Small intestine (tissue), 7 donors: Measurements from ENCODE around the gene NAT8L. TPM values are rescaled to one million over a fixed set of nuclear protein-coding genes. Genes with fewer than 3 reads are reported as not detected.

Experiments
- DNase-seq, 2 donors: peaks; one replicate each; pipeline versions ENCODE4 v3.0.0 to v3.0.0-alpha.2; 2013
- FAIRE-seq: peaks from 2 replicates; lab custom pipeline; 2012; peaks lifted over from hg19 to GRCh38; lab: Jason Lieb, UNC
- H3K27ac ChIP-seq, 3 donors: one replicate each; pipeline ENCODE4 v1.5.1; 2013; ENCODE audit warnings: low read length in 2 of 3, mild to moderate bottlenecking in 2 of 3, control low read depth in 1 of 3, inconsistent platforms in 1 of 3, low read depth in 1 of 3, moderate library complexity in 1 of 3
- H3K27me3 ChIP-seq, 3 donors: one replicate each; pipeline ENCODE4 v1.6.1; 2013; ENCODE audit warnings: low read length in 3 of 3, inconsistent platforms in 1 of 3; ENCODE audit not compliant: control insufficient read depth in 3 of 3, insufficient read depth in 3 of 3
- H3K36me3 ChIP-seq, 3 donors: one replicate each; pipeline ENCODE4 v1.6.1; 2013; ENCODE audit warnings: low read length in 3 of 3, inconsistent platforms in 1 of 3, low read depth in 1 of 3, mild to moderate bottlenecking in 1 of 3, moderate library complexity in 1 of 3; ENCODE audit not compliant: control insufficient read depth in 3 of 3, insufficient read depth in 2 of 3
- H3K4me1 ChIP-seq, 3 donors: one replicate each; pipeline ENCODE4 v1.6.1; 2013; ENCODE audit warnings: low read length in 2 of 3, inconsistent platforms in 1 of 3, low read depth in 1 of 3, mild to moderate bottlenecking in 1 of 3, moderate library complexity in 1 of 3; ENCODE audit not compliant: control insufficient read depth in 3 of 3, insufficient read depth in 2 of 3
- H3K4me3 ChIP-seq, 3 donors: one replicate each; pipeline ENCODE4 v1.5.1; 2013; ENCODE audit warnings: low read length in 3 of 3, control low read depth in 1 of 3, inconsistent platforms in 1 of 3, low read depth in 1 of 3, mild to moderate bottlenecking in 1 of 3, moderate library complexity in 1 of 3
- H3K9me3 ChIP-seq, 2 donors: one replicate each; pipeline ENCODE4 v1.6.1; 2013; ENCODE audit warnings: low read depth in 1 of 2, low read length in 1 of 2; ENCODE audit not compliant: control insufficient read depth in 2 of 2, insufficient read depth in 1 of 2
- WGBS, 3 donors: extraction: QIAGEN DNeasy Blood & Tissue Kit; methylation state at CpG; one replicate each; pipeline ENCODE4 v1.1.7; 2013; 5-methylcytosine and 5-hydroxymethylcytosine counted together
- polyA plus RNA-seq, 4 donors: library from polyadenylated mRNA; stranded (reverse) in 3 of 4; unstranded in 1 of 4; fragments of 200-250 nt in 3 of 4; fragments of 120-200 nt in 1 of 4; gene quantifications; one replicate each; pipeline versions ENCODE4 v1.2.1 to v1.2.3, GENCODE V29; 2013
- donor health status: healthy with polysubstance abuse.
- donor health status: control.
- donor health status: control.
- donor health status: Bipolar disorder and iron deficiency.
- donor health status: healthy.

The NAT8L gene
- polyA plus RNA-seq, 4 donors, result under 0.01 to 1.8 (median 0.31) TPM; not detected in 1

GRCh38 chr4:2043396-2044118 lies 15.6 kb upstream of the NAT8L start:
- Histone ChIP-seq H3K9me3 (peaks cover 0 to 3% of the 10 kb centered on the region in 2 donors), H3K4me3 (no peak overlapping the region), H3K27ac (no peak overlapping the region), H3K27me3 (peaks cover 0 to 54% (median 2%) of the 10 kb centered on the region in 3 donors), H3K36me3 (peaks cover 0 to 3% (median 0%) of the 10 kb centered on the region in 3 donors), H3K4me1 (peaks cover 0 to 5% (median 2%) of the 10 kb centered on the region in 3 donors)
- DNase-seq (no peak), FAIRE-seq (no peak)
- WGBS, 3 donors, result 70 to 89% (median 74%) methylated on average over 17 to 18 of the region's 18 CpGs

- FAIRE-seq (no peak), DNase-seq (no peak)
- Histone ChIP-seq H3K36me3 (peaks cover 0 to 3% (median 0%) of the 10 kb centered on the region in 3 donors), H3K9me3 (peaks cover 0 to 3% of the 10 kb centered on the region in 2 donors), H3K4me1 (peaks cover 0 to 5% (median 2%) of the 10 kb centered on the region in 3 donors), H3K27me3 (peaks cover 0 to 52% (median 2%) of the 10 kb centered on the region in 3 donors), H3K4me3 (no peak overlapping the region), H3K27ac (no peak overlapping the region)
- WGBS, 3 donors, result 41 to 81% (median 61%) methylated on average over 6 of the region's 6 CpGs
Measured at GRCh38 chr4:2044119-2044485, 15.0 kb upstream of the NAT8L start.

GRCh38 chr4:2044542-2045517 lies 14.3 kb upstream of the NAT8L start:
- no peak for FAIRE-seq
- Histone ChIP-seq H3K27me3 (peaks cover 0 to 54% (median 2%) of the 10 kb centered on the region in 3 donors), H3K4me3 (no peak overlapping the region), H3K27ac (no peak overlapping the region), H3K9me3 (peaks cover 0 to 3% of the 10 kb centered on the region in 2 donors), H3K4me1 (peaks cover 0 to 5% (median 2%) of the 10 kb centered on the region in 3 donors), H3K36me3 (peaks cover 0 to 3% (median 0%) of the 10 kb centered on the region in 3 donors)
- no peak for DNase-seq
- 80 to 88% (median 84%) methylated on average over 18 of the region's 18 CpGs for WGBS, 3 donors

GRCh38 chr4:2045518-2045951 lies 13.6 kb upstream of the NAT8L start:
- WGBS, 3 donors, result 66 to 74% (median 68%) methylated on average over 11 of the region's 11 CpGs
- H3K27me3 ChIP-seq, result peaks cover 0 to 51% (median 2%) of the 10 kb centered on the region in 3 donors

GRCh38 chr4:2046031-2046961 lies 12.8 kb upstream of the NAT8L start:
- FAIRE-seq (no peak), DNase-seq (no peak)
- no peak overlapping the region for H3K4me3 ChIP-seq
- H3K36me3 ChIP-seq, result peaks cover 0 to 3% (median 0%) of the 10 kb centered on the region in 3 donors
- WGBS, 3 donors, result 62 to 83% (median 75%) methylated on average over 19 to 28 of the region's 28 CpGs
- H3K9me3 ChIP-seq, result peaks cover 0 to 3% of the 10 kb centered on the region in 2 donors
- no peak overlapping the region for H3K27ac ChIP-seq
- H3K27me3 ChIP-seq, result peaks cover 0 to 45% (median 2%) of the 10 kb centered on the region in 3 donors
- peaks cover 0 to 5% (median 0%) of the 10 kb centered on the region in 3 donors for H3K4me1 ChIP-seq

More at GRCh38 chr4:2045518-2045951, 13.6 kb upstream of the NAT8L start:
- Histone ChIP-seq H3K9me3 (peaks cover 0 to 3% of the 10 kb centered on the region in 2 donors), H3K27ac (no peak overlapping the region), H3K4me3 (no peak overlapping the region), H3K4me1 (peaks cover 0 to 5% (median 2%) of the 10 kb centered on the region in 3 donors), H3K36me3 (peaks cover 0 to 3% (median 0%) of the 10 kb centered on the region in 3 donors)
- no peak for FAIRE-seq
- no peak for DNase-seq

GRCh38 chr4:2047031-2047660 lies 12.0 kb upstream of the NAT8L start:
- 32 to 40% (median 35%) methylated on average over 37 to 57 of the region's 57 CpGs for WGBS, 3 donors
- H3K27ac ChIP-seq, result no peak overlapping the region
- DNase-seq (no peak), FAIRE-seq (no peak)
- peaks cover 0 to 3% (median 0%) of the 10 kb centered on the region in 3 donors for H3K36me3 ChIP-seq
- H3K4me3 ChIP-seq, result no peak overlapping the region
- H3K4me1 ChIP-seq, result no peaks in the 10 kb centered on the region
- peaks cover 0 to 3% of the 10 kb centered on the region in 2 donors for H3K9me3 ChIP-seq
- H3K27me3 ChIP-seq, result peaks cover 0 to 38% (median 0%) of the 10 kb centered on the region in 3 donors

GRCh38 chr4:2047781-2048581 lies 11.1 kb upstream of the NAT8L start:
- peaks cover 0 to 3% of the 10 kb centered on the region in 2 donors for H3K9me3 ChIP-seq
- H3K27me3 ChIP-seq, result peaks cover 0 to 40% (median 0%) of the 10 kb centered on the region in 3 donors
- H3K36me3 ChIP-seq, result peaks cover 0 to 3% (median 0%) of the 10 kb centered on the region in 3 donors
- DNase-seq (no peak), FAIRE-seq (no peak)
- H3K4me1 ChIP-seq, result no peaks in the 10 kb centered on the region
- 85 to 91% (median 89%) methylated on average over 25 of the region's 25 CpGs for WGBS, 3 donors
- no peak overlapping the region for H3K4me3 ChIP-seq
- H3K27ac ChIP-seq, result no peak overlapping the region
